SU-DHL-6 (cell line): Measurements from ENCODE around the gene OR6Y1.

Source experiments
- H2AFZ ChIP-seq: fragments of 200-600 bp; sonication (generic); 2 replicates; pipeline ENCODE4 v1.6.1; 2014; ENCODE audit warnings: low read depth, mild to moderate bottlenecking, moderate library complexity, mixed read lengths, antibody characterized with exemption, low read length; ENCODE audit not compliant: severe bottlenecking
- H3F3A ChIP-seq: fragments of 200-600 bp; shearing (Covaris generic); 2 replicates; pipeline ENCODE4 v1.6.0; 2016; ENCODE audit warnings: antibody characterized with exemption, mild to moderate bottlenecking; ENCODE audit not compliant: insufficient read depth
- H3K27ac ChIP-seq: fragments of 200-600 bp; sonication (generic); 2 replicates; pipeline ENCODE4 v1.5.1; 2016; ENCODE audit warnings: low read depth, mild to moderate bottlenecking, low read length, moderate library complexity, mixed read lengths
- H3K27me3 ChIP-seq: fragments of 200-600 bp; sonication (generic), shearing (Covaris generic); 2 replicates; pipeline ENCODE4 v1.6.0; 2014; ENCODE audit warnings: mild to moderate bottlenecking, low read length
- H3K36me3 ChIP-seq: fragments of 200-600 bp; sonication (generic); 2 replicates; pipeline ENCODE4 v1.6.1; 2014; ENCODE audit warnings: mild to moderate bottlenecking, low read length, mixed read lengths
- H3K4me2 ChIP-seq: fragments of 300-600, 200-600 bp; shearing (Covaris generic), sonication (generic); 2 replicates; pipeline ENCODE4 v1.6.0; 2014; ENCODE audit warnings: low read length, low read depth, mild to moderate bottlenecking; ENCODE audit not compliant: poor library complexity, severe bottlenecking
- H3K4me3 ChIP-seq: fragments of 200-600 bp; sonication (generic); 2 replicates; pipeline ENCODE4 v1.5.1; 2014; ENCODE audit warnings: antibody characterized with exemption, low read length, mild to moderate bottlenecking, mixed read lengths; ENCODE audit not compliant: insufficient read depth, poor library complexity, severe bottlenecking
- H3K79me2 ChIP-seq: fragments of 200-600 bp; sonication (generic); 2 replicates; pipeline ENCODE4 v1.6.1; 2014; ENCODE audit warnings: mild to moderate bottlenecking, low read length, moderate library complexity; ENCODE audit not compliant: insufficient read depth
- H3K9ac ChIP-seq: fragments of 200-600 bp; sonication (generic); 2 replicates; pipeline ENCODE4 v1.7.0; 2014; ENCODE audit warnings: mild to moderate bottlenecking, low read length
- H3K9me2 ChIP-seq: fragments of 200-600 bp; sonication (generic); replicated peaks from 2 replicates; pipeline ENCODE4 v1.6.1; 2014; ENCODE audit warnings: low read length; ENCODE audit not compliant: insufficient read depth
- H3K9me3 ChIP-seq: fragments of 200-600 bp; sonication (generic); 2 replicates; pipeline ENCODE4 v1.6.1; 2014; ENCODE audit warnings: low read length, mixed read lengths; ENCODE audit not compliant: insufficient read depth
- H4K20me1 ChIP-seq: fragments of 200-600 bp; sonication (generic); 2 replicates; pipeline ENCODE4 v1.6.1; 2014; ENCODE audit warnings: low read depth, mild to moderate bottlenecking, antibody characterized with exemption, low read length, moderate library complexity, mixed read lengths
- CTCF ChIP-seq: fragments of 200-600 bp; sonication (generic); IDR thresholded peaks from one replicate; pipeline ENCODE4 v1.5.1; 2017; ENCODE audit warnings: antibody characterized with exemption, mild to moderate bottlenecking, low read length, moderate library complexity; ENCODE audit not compliant: insufficient read depth, poor library complexity, severe bottlenecking
- EZH2phosphoT487 ChIP-seq: fragments of 200-600 bp; sonication (generic), shearing (Covaris generic); conservative IDR thresholded peaks from 2 replicates; pipeline ENCODE4 v1.6.1; 2018; ENCODE audit warnings: mild to moderate bottlenecking, antibody characterized with exemption, low read length, moderate library complexity, mixed read lengths

Gene OR6Y1

GRCh38 chr1:158583962-158584361 is 29.8 kb upstream of the OR6Y1 start:
- Histone ChIP-seq H3K27me3 (no peaks in the 10 kb centered on the region), H3K9me3 (0 out of 2 replicates have a peak, but pooled peaks cover 4% of the 10 kb centered on the region), H3K9me2 (no peaks in the 10 kb centered on the region), H3K79me2 (no peaks in the 10 kb centered on the region), H2AFZ (no peak overlapping the region), H4K20me1 (no peaks in the 10 kb centered on the region), H3K27ac (no peak overlapping the region), H3K4me2 (no peak overlapping the region), H3K36me3 (no peaks in the 10 kb centered on the region), H3K4me3 (no peak overlapping the region), H3K9ac (no peak overlapping the region), H3F3A (no peaks in the 10 kb centered on the region)
- TF ChIP-seq CTCF: no peak

GRCh38 chr1:158579733-158580132 is 25.5 kb upstream of the OR6Y1 start, which contains the start of gene OR10X1:
OR10X1 (minus strand) TSS chr1:158579899; CDS start chr1:158579899, 0 bp downstream.
- Histone ChIP-seq H2AFZ (no peak within 1 kb of the TSS), H3K9ac (no peak within 1 kb of the TSS), H3K4me2 (no peak within 1 kb of the TSS), H4K20me1 (no peaks in the 10 kb centered on the region), H3K27me3 (no peaks in the 10 kb centered on the region), H3K9me3 (no peaks in the 10 kb centered on the region), H3K27ac (no peak within 1 kb of the TSS), H3K9me2 (no peaks in the 10 kb centered on the region), H3F3A (no peaks in the 10 kb centered on the region), H3K79me2 (no peaks in the 10 kb centered on the region), H3K4me3 (no peak within 1 kb of the TSS), H3K36me3 (no peaks in the 10 kb centered on the region)
- TF ChIP-seq EZH2phosphoT487 (no peak), CTCF (no peak)

GRCh38 chr1:158577561-158577960 is 23.4 kb upstream of the OR6Y1 start:
- Histone ChIP-seq H4K20me1 (no peaks in the 10 kb centered on the region), H2AFZ (no peak overlapping the region), H3K36me3 (no peaks in the 10 kb centered on the region), H3K27ac (no peak overlapping the region), H3K9me3 (no peaks in the 10 kb centered on the region), H3K27me3 (no peaks in the 10 kb centered on the region), H3K4me3 (no peak overlapping the region), H3K4me2 (no peak overlapping the region), H3K9ac (no peak overlapping the region), H3K79me2 (no peaks in the 10 kb centered on the region), H3K9me2 (no peaks in the 10 kb centered on the region), H3F3A (no peaks in the 10 kb centered on the region)
- TF ChIP-seq CTCF: no peak

GRCh38 chr1:158572226-158572625 is 18.0 kb upstream of the OR6Y1 start:
- Histone ChIP-seq H3K9ac (no peak overlapping the region), H2AFZ (no peak overlapping the region), H3K36me3 (no peaks in the 10 kb centered on the region), H3K9me3 (no peaks in the 10 kb centered on the region), H3K4me3 (no peak overlapping the region), H3K4me2 (no peak overlapping the region), H3K79me2 (no peaks in the 10 kb centered on the region), H3F3A (no peaks in the 10 kb centered on the region), H3K9me2 (no peaks in the 10 kb centered on the region), H3K27me3 (no peaks in the 10 kb centered on the region), H3K27ac (no peak overlapping the region), H4K20me1 (no peaks in the 10 kb centered on the region)
- no peak for TF ChIP-seq EZH2phosphoT487
- TF ChIP-seq CTCF: no peak
